Suprapubic skin (tissue), 4 donors: Measurements from ENCODE around the gene RAB5B.

Source experiments
- CTCF ChIP-seq, 2 donors: fragments of 200-600 bp in 1 of 2; fragments of 450-650 bp in 1 of 2; sonication (generic) in 1 of 2; IDR thresholded peaks; one replicate each; pipeline ENCODE4 v1.5.1; 2016 to 2019; ENCODE audit warnings: antibody characterized with exemption in 2 of 2, mild to moderate bottlenecking in 1 of 2, moderate library complexity in 1 of 2
- EP300 ChIP-seq: sonication (generic); formaldehyde crosslinking; IDR thresholded peaks from one replicate; pipeline ENCODE4 v1.6.1; 2017; ENCODE audit warnings: antibody characterized with exemption
- POLR2A ChIP-seq, 2 donors: fragments of 450-650 bp; IDR thresholded peaks; one replicate each; pipeline ENCODE4 v1.6.1; 2017; ENCODE audit warnings: antibody characterized with exemption in 2 of 2, mild to moderate bottlenecking in 2 of 2, moderate library complexity in 2 of 2
- POLR2AphosphoS5 ChIP-seq, 3 donors: sonication (generic); formaldehyde crosslinking; IDR thresholded peaks; one replicate each; pipeline ENCODE4 v1.6.1; 2017; ENCODE audit warnings: antibody characterized with exemption in 3 of 3

DNA sequence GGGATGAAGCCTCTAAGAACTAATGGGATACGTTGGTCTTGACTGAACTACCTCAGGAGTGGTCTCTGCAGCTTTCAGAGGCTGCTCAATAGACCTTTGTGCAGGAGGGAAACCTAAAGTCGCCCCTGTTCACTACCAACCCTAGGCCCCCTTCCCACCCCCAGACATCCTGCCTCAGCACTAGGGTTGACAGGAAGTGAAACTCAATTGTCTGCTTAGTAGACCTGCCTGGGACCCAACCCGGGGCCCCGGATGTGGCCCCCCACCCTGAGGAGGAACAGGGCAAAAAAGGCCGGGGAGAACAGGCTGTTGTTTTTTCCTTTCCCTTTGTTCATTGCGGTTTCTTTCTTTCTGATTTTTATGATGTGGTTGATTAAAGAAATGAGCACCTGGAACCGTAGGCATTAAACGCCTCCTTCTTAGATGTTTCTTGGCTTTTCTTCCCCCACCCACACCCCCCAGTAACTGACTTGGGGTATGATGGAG lies 44.5 kb upstream of the RAB5B start:
- TF ChIP-seq CTCF (IDR thresholded peaks at IDR 0.05) = no peak
- TF ChIP-seq EP300 = no peak
- TF ChIP-seq POLR2AphosphoS5 (IDR thresholded peaks at IDR 0.05) = no peak
- TF ChIP-seq POLR2A (IDR thresholded peaks at IDR 0.05) = no peak
